ENCODE data around the gene FAM168A. TPM values are rescaled to one million over a fixed set of nuclear protein-coding genes. Genes with fewer than 3 reads are reported as not detected.
"Not testable (repeated sequence)": the region's sequence is repeated elsewhere in the genome, so short reads cannot be mapped to it uniquely, and the experiment has no call there.

FAM168A gene
- total RNA-seq, 1 experiment from 2014 or later: 25.9 TPM

- DNase-seq (ENCODE audit: low spot score) (no peak), ATAC-seq (no peak)
- ChIA-PET POLR2A (no interaction called here), CTCF (interaction anchor here (0.7 to 2.0 kb wide), 3 partner anchors 47 to 82 kb away, joined by 4 to 7 read pairs (median 5); no protein-coding TSS in a partner anchor)
- H3K27ac Mint-ChIP-seq: no peak overlapping the region
- H3K27me3 Mint-ChIP-seq (ENCODE audit: low read depth): no peaks in the 10 kb centered on the region
- TF ChIP-seq RELA (CRISPR knock-in tag; IDR thresholded peaks at IDR 0.05; ENCODE audit: borderline replicate concordance): no peak
- peaks cover 28% of the 10 kb centered on the region for H3K4me1 Mint-ChIP-seq
- H3K36me3 Mint-ChIP-seq: peaks cover 6% of the 10 kb centered on the region; the same call in 1 of the 2 replicates
- H3K9me3 Mint-ChIP-seq: peaks cover 4% of the 10 kb centered on the region; the same call in 1 of the 2 replicates
- no peak overlapping the region for H3K4me3 Mint-ChIP-seq
Observed at GRCh38 chr11:73578592-73579185, 19.2 kb downstream of the FAM168A start.

GRCh38 chr11:73577496-73577917 is 20.4 kb downstream of the FAM168A start:
- peaks cover 11% of the 10 kb centered on the region for H3K36me3 Mint-ChIP-seq
- H3K27ac Mint-ChIP-seq: peak overlapping the region; percentile 10; the same call in 1 of the 2 replicates
- peaks cover 28% of the 10 kb centered on the region for H3K4me1 Mint-ChIP-seq
- CTCF ChIA-PET: interaction anchor here (1.2 to 2.4 kb wide), 3 partner anchors 48 to 99 kb away, joined by 3 to 7 read pairs (median 4); no protein-coding TSS in a partner anchor
- DNase-seq (ENCODE audit: low spot score): no peak
- no peaks in the 10 kb centered on the region for H3K27me3 Mint-ChIP-seq (ENCODE audit: low read depth)
- POLR2A ChIA-PET: no interaction called here
- no peak overlapping the region for H3K4me3 Mint-ChIP-seq
- TF ChIP-seq ZNF532 (CRISPR knock-in tag; IDR thresholded peaks at IDR 0.05; ENCODE audit: borderline replicate concordance) (no peak), NR3C1 (CRISPR knock-in tag; conservative IDR thresholded peaks at IDR 0.05; ENCODE audit: low read depth) (no peak)
- H3K9me3 Mint-ChIP-seq: peaks cover 8% of the 10 kb centered on the region
- ATAC-seq: no peak

GRCh38 chr11:73576185-73576614 is 21.7 kb downstream of the FAM168A start:
- H3K27ac Mint-ChIP-seq: no peak overlapping the region
- H3K4me3 Mint-ChIP-seq: no peak overlapping the region
- CTCF ChIA-PET: interaction anchor here (0.5 to 2.4 kb wide), 4 partner anchors 34 to 341 kb away, joined by 3 to 7 read pairs (median 3); no protein-coding TSS in a partner anchor
- DNase-seq (ENCODE audit: low spot score): no peak
- H3K36me3 Mint-ChIP-seq: peaks cover 13% of the 10 kb centered on the region
- POLR2A ChIA-PET: no interaction called here
- ATAC-seq: no peak
- TF ChIP-seq SOX15 (CRISPR knock-in tag; IDR thresholded peaks at IDR 0.05): no peak
- TF ChIP-seq NR2C2 (CRISPR knock-in tag; IDR thresholded peaks at IDR 0.05): no peak
- no peak for TF ChIP-seq KAT7 (CRISPR knock-in tag; IDR thresholded peaks at IDR 0.05; ENCODE audit: borderline replicate concordance)
- TF ChIP-seq NFE2L1 (CRISPR knock-in tag; IDR thresholded peaks at IDR 0.05): no peak
- no peak for TF ChIP-seq ZNF317 (CRISPR knock-in tag; IDR thresholded peaks at IDR 0.05; ENCODE audit: borderline replicate concordance, low read depth)
- no peak for TF ChIP-seq NFYB (CRISPR knock-in tag; conservative IDR thresholded peaks at IDR 0.05; ENCODE audit: low read depth)
- no peaks in the 10 kb centered on the region for H3K27me3 Mint-ChIP-seq (ENCODE audit: low read depth)
- peaks cover 7% of the 10 kb centered on the region for H3K9me3 Mint-ChIP-seq
- peaks cover 28% of the 10 kb centered on the region for H3K4me1 Mint-ChIP-seq

- H3K4me3 Mint-ChIP-seq; H3K9me3 Mint-ChIP-seq; ATAC-seq; CTCF ChIA-PET; DNase-seq (ENCODE audit: low spot score); POLR2A ChIA-PET; H3K27me3 Mint-ChIP-seq (ENCODE audit: low read depth); H3K27ac Mint-ChIP-seq: not testable (repeated sequence)
- Mint-ChIP-seq H3K36me3 (peaks cover 15% of the 10 kb centered on the region), H3K4me1 (peaks cover 22% of the 10 kb centered on the region)
Observed at GRCh38 chr11:73571982-73572381, 25.9 kb downstream of the FAM168A start.

- DNase-seq (ENCODE audit: low spot score) (no peak), ATAC-seq (no peak)
- Mint-ChIP-seq H3K9me3 (peaks cover 7% of the 10 kb centered on the region), H3K4me1 (peaks cover 25% of the 10 kb centered on the region), H3K27me3 (ENCODE audit: low read depth) (no peaks in the 10 kb centered on the region), H3K36me3 (peaks cover 15% of the 10 kb centered on the region), H3K4me3 (no peak overlapping the region), H3K27ac (no peak overlapping the region)
- TF ChIP-seq ZSCAN18 (CRISPR knock-in tag; IDR thresholded peaks at IDR 0.05) (no peak), TEAD4 (CRISPR knock-in tag; IDR thresholded peaks at IDR 0.05) (no peak), ZNF317 (CRISPR knock-in tag; IDR thresholded peaks at IDR 0.05; ENCODE audit: borderline replicate concordance, low read depth) (no peak), ZNF281 (CRISPR knock-in tag; IDR thresholded peaks at IDR 0.05) (no peak)
- CTCF ChIA-PET: interaction anchor here (1.1 to 1.7 kb wide), 3 partner anchors 55 to 171 kb away, joined by 3 to 8 read pairs (median 7); no protein-coding TSS in a partner anchor
- POLR2A ChIA-PET: no interaction called here
Observed at GRCh38 chr11:73570415-73571114, 27.3 kb downstream of the FAM168A start.
